HG03565 (cell line): ENCODE results near the gene MAPT.
"Not testable (repeated sequence)": the region's sequence is repeated elsewhere in the genome, so short reads cannot be mapped to it uniquely, and the experiment has no call there.

Source experiments
- ATAC-seq: cut with Tn5 transposase; IDR thresholded peaks from one replicate; pipeline ENCODE4 v1.9.1; 2021; ENCODE audit warnings: mild to moderate bottlenecking, moderate library complexity; ENCODE audit not compliant: unreplicated experiment

Gene MAPT

GRCh38 chr17:45923511-45924268 lies 29.3 kb downstream of the MAPT start:
- no peak for ATAC-seq

- ATAC-seq = no peak
These were observed 30.0 kb downstream of the MAPT start for GRCh38 chr17:45924332-45924820.

- ATAC-seq = no peak
These were observed 31.0 kb downstream of the MAPT start for GRCh38 chr17:45925311-45925710.

- no peak for ATAC-seq
These were observed 32.9 kb downstream of the MAPT start for GRCh38 chr17:45927247-45927646.

DNA sequence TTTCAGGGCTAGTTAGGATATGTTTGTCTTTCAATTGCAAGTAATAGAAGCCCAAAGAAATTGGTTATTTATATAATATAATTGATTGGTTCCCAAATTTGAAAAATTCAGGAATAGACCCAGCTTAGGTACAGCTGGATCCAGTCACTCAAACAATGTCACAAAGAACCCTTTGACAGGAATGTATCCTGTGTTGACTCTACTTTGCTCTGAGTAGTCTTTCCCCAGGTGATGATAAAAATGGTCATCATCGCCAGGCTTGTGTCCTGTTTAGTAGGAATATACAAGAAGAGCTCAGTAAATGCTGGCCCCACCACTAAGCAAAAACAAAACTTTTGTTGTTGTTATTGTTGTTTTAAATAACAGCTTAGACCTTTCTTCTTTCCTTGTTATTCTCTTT lies 35.0 kb downstream of the MAPT start:
- no peak for ATAC-seq

GRCh38 chr17:45930420-45930951 lies 36.1 kb downstream of the MAPT start:
- ATAC-seq = no peak

DNA sequence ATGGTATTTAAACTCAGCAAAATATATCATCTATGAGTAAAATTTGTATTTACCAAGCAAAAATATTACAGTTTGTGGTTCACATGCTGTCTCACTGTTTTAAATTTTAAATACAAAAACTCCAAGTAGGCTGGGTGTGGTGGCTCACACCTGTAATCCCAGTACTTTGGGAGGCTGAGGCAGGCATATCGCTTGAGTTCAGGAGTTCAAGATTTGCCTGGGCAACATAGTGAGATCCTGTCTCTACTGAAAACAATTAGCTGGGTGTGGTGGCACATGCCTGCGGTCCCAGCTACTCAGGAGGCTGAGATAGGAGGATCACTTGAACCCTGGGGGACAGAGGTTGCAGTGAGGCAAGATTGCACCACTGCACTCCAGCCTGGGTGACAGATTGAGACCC lies 37.3 kb downstream of the MAPT start:
- ATAC-seq = no peak

GRCh38 chr17:45934044-45934979 lies 40.0 kb downstream of the MAPT start:
- no peak for ATAC-seq

DNA sequence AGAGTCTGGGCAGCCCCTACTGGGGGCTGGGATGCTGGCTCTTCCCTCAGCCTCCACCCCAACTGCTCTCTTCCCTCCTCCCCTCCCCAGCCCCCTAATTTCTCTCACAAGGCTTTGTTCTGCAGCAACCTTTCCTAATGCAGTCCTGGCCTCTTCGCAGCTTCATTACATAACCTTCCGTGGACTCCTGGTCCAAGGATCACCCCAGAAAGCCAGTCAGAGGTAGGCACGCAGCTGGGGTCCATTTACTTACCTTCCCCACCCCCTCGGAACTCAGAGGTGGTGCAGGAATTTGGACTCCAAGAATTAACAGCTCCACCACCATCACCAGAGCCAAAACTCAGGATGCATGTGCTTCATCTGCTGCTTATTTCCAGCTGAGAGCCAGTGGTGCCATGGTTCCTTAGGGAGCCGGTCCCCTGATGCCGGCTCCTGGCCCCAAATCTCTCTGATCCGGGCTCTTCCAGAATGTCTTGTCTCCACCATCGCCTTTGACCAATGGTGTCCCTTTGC lies 40.9 kb downstream of the MAPT start:
- ATAC-seq = no peak

- no peak for ATAC-seq
These were observed 41.6 kb downstream of the MAPT start for GRCh38 chr17:45935710-45936509.

DNA sequence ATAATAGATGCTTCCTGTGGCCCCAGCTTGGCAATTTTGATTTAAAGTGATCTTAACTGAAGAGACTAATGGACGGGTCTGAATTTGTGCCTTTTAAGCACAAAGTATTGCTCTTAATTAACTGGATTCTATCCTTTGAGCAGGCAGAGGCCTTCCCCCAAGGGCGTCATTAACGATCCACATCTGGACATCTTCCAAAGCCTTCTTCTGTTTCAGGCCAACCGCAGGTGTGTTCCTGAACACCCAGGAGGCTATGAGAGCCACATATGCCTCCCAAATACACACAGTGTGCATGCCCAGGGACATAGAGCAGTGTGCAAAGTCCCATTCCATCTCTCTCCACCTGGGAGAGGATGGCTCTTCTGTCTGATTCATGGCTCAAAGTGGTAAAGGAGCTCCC lies 42.3 kb downstream of the MAPT start:
- no peak for ATAC-seq

- ATAC-seq = not testable (repeated sequence)
These were observed 42.8 kb downstream of the MAPT start for GRCh38 chr17:45937186-45937585.

- no peak for ATAC-seq
These were observed 45.0 kb downstream of the MAPT start for GRCh38 chr17:45939395-45939794.

- ATAC-seq = no peak
These were observed 45.9 kb downstream of the MAPT start for GRCh38 chr17:45940293-45940692.

GRCh38 chr17:45940826-45941225 lies 46.5 kb downstream of the MAPT start:
- no peak for ATAC-seq

DNA sequence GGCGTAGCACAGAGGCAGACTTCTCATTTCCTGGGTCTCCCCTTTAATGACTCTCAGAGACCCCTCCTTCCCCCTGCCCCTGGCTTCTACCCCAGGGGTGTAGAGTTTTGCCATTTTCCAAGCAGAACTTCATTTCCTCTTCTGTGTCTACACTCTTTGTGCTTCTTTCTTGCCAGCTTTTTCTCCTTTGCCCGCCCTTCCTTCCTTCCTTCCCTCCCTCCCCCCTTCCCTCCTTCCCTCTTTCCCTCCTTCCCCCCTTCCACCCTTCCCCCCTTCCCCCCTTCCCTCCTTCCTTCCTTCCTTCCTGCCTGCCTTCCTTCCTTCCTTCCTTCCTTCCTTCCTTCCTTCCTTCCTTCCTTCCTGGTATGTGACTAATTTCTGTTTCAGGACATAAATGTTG lies 47.0 kb downstream of the MAPT start:
- ATAC-seq = no peak

DNA sequence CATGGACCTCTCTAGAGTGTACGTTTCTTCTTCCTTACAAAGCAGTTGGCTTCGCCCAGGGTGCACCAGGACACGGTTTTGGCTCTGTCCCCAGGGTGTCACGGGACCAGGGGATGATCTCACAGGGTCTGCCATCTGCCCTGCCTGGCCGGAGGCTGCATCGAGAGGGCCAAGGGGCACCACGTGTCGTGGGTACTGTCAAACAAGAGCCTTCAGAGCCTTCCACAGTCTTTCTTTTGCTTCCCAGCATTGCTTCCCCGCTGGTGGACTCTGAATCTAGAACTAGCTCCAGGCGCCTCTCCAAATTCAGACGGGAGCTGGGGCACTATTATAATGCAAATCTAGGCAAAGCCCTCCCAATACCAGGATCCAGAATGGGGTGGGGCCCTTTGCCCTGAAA lies 47.9 kb downstream of the MAPT start:
- ATAC-seq = no peak

GRCh38 chr17:45946841-45947256 lies 52.5 kb downstream of the MAPT start:
- ATAC-seq = no peak

DNA sequence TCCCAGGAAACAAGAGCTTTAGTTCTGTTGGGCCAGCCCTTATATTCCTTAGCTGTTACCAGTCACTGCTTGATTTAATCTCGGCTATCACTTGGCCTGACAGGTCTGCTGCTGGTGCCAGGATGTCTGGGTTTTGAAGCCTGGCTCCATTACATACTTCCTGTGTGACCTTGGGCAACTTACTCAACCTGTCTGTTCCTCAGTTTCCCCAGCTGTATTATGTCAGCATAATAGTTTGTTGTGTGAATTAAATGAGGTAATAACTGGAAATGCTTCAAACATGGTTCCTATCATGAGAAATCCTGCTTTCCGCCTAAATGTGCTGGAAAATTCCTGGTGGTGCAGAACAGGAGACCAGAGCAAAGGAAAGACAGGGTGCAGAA lies 54.1 kb downstream of the MAPT start:
- ATAC-seq = no peak

GRCh38 chr17:45948881-45949624 lies 54.7 kb downstream of the MAPT start:
- ATAC-seq = no peak
